Skin of body (tissue), 2 donors: Measurements from ENCODE around the gene FAM124B. TPM values are rescaled to one million over a fixed set of nuclear protein-coding genes. Genes with fewer than 3 reads are reported as not detected.
"Not testable (repeated sequence)": the region's sequence is repeated elsewhere in the genome, so short reads cannot be mapped to it uniquely, and the experiment has no call there.

Experiments
- DNase-seq: peaks from one replicate; lab custom pipeline; 2025; lab: John Stamatoyannopoulos, UW
- total RNA-seq: library from RNA; depleted of rRNA; stranded (reverse); fragments of >200 nt; gene quantifications from one replicate; pipeline ENCODE4 v1.2.3, GENCODE V29; 2014

FAM124B gene
- total RNA-seq, 1 donor from 2014 or later: 4.9 TPM

DNA sequence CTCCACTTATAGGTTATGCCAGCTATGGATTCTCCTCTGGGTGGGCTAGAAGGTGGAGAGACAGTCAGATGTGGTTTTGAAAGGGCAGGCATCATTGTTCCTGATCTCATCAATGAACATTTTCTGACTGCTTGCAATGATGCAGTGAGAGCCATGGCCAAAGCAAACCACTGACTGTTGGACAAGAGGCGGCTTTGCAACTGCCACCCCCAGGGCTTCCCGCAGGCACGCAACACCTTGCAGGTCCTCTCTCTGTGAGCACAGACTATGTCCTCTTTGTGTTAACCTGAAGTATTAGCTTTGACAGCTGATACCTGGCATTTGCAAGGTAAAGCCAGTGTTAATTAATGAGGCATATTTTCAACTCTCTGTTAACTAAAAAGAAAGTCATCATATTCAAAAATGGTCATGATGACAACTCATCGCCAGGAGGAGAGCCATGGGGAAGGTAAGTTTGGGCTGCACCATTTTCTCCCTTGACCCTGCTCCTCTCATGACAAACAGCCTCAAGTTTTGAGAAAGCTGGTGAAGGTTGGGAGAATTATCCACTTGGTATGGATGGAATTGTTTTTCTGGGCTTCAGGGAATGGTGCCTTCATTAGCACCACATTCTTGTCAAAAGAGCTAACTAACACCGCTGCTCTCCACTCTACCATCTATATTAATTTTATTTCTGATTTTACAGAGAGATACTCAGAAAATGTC lies 14.9 kb upstream of the FAM124B start:
- DNase-seq: no peak

DNA sequence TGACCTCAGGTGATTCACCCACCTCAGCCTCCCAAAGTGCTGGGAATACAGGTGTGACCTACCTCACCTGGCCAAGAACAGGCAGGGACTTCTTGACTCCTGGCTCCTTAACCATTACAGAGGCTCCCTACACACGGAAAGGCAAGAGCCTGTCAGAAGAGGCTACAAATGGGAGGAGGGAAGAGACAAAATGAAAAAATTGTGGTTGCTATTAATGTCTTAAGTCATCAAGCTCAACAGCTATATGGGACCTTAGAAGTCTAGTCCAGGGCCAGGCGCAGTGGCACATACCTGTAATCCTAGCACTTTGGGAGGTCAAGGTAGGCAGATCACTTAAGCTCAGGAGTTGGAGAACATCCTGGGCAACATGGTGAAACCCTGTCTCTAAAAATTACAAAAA lies 11.5 kb upstream of the FAM124B start:
- no peak for DNase-seq

DNA sequence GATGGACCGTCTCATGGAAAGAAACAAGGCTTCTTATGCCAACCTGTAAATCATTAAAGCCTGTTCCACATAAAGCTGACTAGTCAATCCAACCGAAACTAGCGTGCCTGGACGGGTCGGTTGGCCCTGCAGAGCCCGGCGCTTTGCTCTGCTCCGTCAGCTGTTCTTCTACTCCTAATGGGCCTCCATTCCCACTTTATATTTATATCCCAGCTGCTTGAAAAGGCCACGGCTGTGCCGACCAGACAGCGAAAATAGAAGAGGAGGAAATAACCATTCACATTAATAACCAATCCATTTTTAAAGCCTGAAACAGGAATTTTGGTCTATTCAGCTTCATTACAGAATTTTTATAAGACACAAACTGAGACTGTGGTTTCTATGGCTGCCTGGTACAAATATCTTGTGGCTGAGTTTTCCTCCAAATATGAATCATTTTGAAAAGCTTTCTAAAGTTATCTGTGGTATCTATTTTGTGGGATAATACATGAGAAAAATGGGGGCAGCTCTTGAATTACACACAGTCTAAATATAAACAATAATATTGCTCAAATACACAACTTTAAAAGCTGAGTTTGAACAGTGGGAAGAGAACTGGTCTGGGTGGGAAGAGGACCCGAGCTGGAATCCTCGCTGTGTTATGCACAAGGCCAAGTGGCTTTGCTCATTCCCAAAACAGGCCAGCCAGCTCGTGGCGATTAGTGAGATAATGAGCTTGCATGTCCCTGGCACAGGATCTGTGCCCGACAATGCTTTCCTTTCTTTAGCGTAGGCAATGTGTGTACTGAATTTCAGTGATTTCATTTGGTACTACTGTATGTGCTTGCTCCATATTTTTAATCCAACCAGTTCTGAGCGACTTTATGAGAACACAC lies 10.5 kb upstream of the FAM124B start:
- DNase-seq: peak; percentile 49

DNA sequence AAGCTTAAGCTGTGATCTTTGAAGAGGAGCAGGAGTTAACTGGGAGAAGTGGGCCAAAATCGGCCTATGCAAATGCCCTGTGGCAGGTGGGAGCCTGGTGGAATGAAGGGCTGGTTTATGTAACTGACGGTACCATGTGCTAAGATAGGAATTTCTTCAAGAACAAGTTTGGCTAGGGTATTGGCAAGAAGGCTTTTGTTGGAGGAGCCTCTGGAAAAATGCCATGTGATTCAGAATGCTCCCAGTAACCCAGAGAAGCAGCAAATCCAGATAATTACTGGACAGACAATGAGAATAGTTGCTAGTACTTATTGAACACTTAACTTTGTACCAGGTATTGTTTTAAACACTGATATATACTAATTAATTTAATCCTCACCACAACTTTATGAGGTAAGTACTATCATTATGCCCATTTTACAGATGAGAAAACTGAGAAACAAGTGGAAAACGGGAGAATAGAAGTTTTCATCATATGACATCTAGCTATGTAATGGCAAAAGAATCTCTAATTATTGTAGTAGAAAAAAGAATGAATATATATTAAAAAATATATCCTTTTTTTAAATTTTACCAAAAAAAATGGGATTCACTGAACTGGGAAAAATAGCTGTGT lies 9.1 kb upstream of the FAM124B start:
- no peak for DNase-seq

DNA sequence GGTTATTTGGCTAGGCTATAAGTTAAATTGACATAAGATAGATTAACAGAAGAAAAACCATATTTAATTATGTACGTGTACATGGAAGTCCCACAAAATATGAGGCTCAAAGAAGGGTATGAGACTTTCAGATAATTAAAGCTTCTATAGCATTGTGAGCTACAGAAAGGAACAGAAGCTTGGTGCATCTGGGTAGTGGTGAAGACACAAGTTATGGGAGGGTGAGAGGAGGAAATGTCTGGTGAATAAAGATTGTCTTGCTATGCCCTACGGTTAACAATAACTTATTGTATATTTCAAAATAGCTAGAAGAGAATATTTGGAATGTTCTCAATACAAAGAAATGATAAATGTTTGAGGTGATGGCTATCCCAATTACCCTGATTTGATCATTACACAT lies 6.8 kb upstream of the FAM124B start:
- DNase-seq: no peak

DNA sequence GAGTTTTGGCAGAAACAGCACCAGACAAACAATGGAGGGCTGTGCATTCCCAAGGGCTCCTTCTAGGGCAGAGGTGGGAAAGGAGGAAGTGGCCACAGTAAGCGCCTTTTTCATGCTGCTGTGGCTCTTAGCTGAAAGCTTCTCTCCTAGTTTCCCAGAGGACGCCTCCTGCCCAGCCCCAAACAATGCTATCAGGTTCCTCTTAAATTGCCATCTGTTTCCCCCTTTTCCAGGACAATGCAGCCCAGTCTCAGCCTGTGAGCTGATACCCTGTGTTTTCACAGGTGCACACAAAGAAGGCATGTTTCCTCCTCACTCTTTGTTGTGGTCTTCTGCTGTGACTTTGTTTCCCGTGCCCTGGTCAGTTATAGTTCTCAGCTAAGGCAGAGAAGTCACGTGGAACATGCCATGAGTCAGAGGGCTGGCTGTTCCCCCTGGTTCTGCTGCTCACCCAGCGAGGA lies 5.4 kb upstream of the FAM124B start:
- DNase-seq: no peak

DNA sequence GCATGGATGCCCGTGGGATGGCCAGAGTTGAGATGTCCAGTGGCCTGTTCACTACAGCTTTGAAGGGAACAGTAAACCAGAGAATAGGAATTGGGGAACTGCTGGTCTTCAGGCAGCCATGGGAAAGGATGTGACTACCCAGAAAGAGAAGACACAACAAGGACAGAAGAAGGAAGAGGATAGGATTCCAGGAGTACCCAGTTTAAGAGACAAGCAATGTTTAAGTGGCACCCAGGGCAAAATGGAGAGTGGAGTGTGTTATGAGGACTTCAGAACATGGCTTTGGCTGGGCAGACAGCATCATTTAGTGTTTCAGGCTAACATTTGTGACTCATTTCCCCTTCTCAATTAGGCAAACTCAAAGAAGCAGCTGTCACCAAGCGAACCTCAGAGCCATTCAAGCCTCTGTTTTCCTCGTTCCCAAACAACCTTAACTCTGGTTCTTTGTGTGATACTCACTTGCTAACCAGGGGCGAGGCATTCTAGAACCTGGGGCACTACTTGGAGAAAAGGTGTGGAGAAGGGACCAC lies 4.0 kb upstream of the FAM124B start:
- DNase-seq: no peak

DNA sequence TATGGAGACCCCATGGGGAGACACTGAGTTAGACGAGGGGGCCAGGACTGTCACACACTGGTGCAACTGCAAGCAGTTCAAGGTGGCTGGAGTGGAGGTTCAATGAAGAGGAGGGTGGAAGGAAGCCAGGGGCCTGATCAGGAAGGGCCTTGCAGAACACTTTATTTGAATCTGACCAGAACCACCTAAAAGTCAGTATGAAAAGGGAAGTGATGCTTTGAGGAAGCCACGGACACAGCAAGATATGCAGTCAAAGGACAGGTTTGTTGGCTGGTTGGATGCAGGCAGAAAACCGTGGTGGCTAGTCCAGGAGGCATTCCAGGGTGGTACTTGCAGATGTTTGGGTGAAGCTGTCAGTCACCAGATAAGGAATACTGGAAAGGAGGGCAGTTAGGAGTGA lies 3.5 kb upstream of the FAM124B start:
- no peak for DNase-seq

DNA sequence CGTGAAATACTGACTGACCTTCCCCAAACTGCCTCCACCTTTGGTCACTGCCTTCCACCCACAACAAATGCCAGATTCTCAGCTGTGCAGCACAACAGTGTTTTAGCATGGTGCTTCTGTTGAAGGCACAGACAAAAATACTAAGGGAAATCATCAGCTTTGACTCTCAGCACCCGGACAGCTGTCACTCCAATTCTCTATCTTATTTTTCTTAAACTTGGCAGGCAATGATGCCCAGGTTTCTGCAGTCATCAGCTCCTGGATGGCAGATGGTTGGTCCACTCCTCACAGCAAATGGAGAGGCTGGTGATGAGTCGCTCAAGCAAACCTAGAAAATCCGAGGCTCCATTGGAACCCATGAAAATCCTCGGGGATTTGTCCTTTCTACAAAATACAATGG lies 2.9 kb upstream of the FAM124B start:
- no peak for DNase-seq

DNA sequence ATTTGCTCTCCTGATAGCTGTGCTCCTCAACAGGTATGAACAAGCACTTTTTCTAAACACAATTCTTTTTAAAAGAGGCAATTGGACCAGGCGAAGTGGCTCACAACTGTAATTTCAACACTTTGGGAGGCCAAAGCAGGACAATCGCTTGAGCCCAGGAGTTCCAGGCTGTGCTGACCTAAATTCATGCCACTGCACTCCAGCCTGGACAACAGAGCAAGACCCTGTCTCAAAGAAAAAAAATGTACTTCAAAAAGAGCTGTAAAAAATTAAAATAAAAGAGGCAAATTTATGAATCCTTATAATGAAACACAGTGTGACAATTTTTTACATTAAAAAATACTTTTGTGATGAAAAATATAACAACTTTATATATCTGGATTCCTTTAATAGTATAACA lies 1.8 kb upstream of the FAM124B start:
- DNase-seq: no peak

DNA sequence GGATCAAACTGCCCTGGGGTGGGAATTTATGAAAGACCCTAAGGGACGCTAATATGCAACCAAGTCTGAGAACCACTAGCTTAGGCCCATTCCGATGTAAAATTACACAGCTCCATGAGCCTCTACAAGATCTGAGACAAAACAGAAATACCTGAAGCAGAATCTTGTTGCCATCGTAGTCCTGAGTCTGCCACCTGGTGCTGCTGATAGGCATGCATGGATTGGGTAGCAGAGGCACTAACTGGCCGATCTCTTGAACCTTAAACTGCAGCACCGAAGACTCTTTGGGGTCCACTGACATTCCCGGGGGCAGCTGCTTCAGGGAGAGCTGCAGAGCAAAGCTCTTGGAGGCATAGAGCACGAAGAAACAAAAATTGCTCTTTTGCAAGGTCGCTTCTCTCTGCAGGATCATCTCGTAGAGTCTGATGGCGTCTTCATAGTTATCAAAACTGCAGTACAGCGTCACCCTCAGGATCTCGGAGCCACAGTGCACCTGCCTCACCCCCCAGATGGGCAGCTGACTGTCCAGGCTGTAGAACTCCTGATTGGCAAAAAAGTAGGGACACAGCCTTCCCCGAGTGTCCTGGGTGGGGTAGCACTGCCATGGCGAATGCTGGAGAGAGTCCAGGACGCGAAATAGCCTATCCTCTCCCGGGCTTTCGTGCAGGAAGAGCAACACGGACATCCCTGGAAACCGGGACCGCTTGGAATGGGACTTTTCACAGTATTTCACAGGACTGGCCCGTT lies 848 bp downstream of the FAM124B start:
- DNase-seq: no peak

DNA sequence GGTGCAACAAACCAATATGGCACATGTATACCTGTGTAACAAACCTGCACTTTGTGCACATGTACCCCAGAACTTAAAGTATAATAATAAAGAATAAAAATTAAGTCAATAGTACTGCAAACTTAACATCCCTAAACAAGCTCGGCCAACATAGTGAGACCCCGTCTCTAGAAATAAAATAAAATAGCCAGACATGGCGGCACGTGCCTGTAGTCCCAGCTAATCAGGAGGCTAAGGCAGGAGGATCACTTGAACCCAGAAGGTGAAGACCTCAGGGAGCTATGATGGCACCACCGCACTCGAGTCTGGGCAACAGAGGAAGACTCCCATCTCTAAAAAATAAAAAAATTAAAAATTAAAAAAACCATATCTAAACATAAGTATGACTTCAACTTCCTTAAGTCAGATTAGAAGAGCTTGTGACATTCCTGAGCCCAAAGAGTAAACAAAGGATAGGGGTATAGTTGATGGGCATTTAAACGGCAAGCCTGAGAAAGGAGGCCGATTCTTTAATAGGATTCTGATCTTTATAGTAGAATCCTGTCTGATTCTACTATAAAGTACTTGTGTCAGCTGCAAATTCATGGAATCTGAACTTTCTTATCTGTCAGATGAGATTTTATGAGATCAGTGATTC lies 1.6 kb downstream of the FAM124B start:
- DNase-seq: no peak

DNA sequence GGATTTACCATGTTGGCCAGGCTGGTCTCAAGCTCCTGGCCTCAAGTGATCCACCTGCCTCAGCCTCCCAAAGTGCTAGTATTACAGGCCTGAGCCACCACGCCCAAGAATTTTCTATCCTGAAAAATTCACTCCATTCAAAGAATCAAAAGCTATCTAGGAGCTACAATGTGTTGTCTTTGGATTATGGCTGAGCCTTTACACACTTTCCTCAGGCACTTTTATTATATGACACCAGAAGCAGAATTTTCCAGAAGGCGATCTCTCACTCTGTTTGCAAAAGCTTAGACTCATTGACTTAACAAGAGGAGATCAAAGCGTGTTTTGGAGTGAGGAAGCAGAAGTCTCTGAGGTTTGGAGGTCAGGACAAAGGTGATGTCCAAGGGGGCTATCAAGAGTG lies 3.6 kb downstream of the FAM124B start:
- no peak for DNase-seq

DNA sequence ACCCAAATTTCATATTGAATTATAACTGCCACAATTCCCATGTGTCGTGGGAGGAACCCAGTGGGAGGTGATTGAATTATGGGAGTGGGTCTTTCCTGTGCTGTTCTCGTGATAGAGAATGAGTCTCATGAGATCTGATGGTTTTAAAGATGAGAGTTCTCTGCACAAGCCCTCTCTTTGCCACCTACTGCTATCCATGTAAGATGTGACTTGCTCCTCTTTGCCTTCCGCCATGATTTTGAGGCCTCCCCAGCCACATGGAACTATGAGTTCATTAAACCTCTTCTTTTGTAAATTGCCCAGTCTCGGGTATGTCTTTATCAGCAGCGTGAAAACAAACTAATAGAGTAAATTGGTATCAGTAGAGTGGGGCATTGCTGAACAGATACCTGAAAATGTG lies 4.8 kb downstream of the FAM124B start:
- DNase-seq: not testable (repeated sequence)

DNA sequence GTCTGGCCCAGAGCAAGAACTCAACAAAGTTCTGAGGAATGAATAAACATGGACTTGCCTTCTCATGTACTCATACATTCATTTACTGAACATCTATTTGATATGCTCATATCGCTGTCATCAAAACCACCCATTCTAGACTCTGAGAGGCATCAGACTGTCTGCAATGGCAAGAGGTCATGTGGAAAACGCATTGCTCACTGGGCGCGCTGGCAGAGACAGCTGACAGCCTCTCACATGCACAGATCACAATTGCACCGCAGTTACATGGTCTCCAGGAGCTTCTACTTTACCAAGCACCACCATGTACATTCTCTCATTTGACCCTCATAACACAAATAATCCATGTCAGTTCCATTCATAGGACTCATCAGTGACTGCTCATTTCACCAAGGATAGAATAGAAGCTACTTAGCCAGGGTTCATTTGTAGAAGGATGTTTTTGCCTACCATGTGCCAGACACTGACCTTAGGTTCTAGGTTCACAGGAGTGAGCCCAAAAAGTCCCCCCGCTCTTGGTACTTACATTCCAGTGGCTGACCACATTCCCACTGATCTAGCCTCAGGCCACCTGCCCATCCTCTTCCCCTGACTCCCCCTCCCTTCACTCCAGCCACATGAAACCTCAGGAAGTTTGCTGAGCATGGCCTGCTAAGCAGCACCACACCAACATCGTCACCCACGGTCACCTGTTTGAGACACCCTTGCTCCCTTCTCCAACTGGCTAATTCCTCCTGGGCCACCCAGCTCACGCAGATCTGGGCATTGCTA lies 6.1 kb downstream of the FAM124B start:
- DNase-seq: no peak

DNA sequence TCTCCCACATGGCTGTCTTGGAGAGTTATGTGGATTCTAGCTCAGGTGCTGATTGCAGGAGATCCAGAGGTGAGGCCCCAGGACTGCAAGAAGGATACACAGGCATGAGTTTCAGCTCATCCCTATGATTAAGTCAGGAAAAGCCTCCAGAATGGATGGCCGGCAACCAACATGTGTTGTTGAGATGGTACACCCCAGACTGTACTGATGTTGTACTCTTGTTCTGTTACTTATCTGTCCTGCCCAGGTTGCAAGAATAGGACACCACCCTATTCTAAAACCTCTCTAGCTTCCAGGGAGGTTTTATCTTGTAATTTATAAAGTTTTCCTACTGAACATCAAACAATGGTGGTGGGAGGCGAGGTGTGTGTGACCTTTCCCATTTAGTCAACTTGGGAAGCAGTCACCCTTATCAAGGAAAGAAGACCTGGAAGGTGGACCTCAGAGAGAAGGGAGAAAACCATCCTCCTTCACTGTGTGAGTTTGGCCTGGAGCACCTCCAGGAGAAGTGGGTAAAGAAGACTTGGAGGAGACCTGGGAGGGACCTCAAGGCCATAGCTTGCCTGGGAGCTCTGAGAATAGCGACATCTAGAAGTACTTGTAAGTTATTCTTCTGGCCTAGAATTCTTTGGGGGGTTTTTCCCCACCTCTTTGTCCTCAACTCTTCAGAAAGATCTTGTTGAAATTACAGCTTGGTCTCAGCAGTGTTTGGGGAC lies 8.6 kb downstream of the FAM124B start:
- no peak for DNase-seq

DNA sequence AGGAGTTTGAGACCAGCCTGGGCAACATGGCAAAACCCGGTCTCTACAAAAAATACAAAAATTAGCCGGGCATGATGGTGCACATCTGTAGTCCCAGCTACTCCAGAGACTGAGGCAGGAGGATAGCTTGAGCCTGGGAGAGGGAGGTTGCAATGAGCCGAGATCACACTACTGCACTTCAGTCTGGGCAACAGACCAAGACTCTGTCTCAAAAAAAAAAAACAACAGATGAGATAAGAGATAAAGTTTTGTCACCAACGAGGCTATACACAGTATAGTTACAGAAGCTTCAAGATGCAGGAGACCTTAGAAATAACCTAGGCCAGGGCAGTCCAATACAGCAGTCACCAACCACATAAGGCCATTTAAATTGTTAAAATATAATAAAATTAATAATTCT lies 9.4 kb downstream of the FAM124B start:
- DNase-seq: no peak

DNA sequence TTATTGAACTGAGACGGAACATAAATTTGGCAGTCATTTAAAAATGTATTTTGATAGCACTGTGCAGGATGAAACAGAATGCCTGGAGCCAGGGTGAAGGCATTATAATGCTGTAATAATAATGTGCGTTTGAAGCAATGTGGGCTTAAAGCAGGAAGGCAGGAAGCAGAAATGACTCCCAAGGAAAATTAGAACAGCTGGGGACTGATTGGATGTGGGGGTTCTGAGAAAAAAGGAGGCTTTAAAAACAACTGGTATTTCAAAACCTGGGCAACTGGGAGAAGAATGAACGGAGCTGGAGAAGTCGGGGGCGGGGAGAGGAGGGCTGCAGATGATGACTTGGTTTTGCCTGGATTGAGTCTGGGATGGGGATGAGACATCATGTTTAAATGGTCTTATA lies 12.6 kb downstream of the FAM124B start:
- DNase-seq: no peak

DNA sequence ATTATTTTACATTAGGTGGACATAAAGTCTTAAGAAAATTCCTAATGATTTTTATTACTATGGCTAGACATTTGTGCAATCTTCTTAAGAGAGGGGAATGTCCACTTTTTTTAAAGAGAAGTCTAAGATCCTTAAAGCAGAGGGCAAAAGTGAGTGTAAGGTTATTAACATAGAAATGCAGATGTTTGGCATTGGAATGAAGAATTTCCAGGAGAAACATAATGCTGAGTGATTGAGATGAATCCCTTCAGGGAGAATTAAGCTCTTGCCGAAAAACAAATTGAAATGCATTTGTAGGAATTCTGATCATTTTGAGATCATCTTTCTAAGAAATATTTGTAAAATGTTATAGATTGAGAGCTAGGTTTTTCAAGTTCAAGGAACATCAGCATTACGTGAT lies 15.0 kb downstream of the FAM124B start:
- no peak for DNase-seq
